GM23338 (cell line): ENCODE data around the gene WNT2.

ENCODE experiments used
- CREB1 ChIP-seq: fragments of 250-450 bp; sonication (Bioruptor Pico); IDR thresholded peaks from 2 replicates; pipeline ENCODE4 v1.5.0; 2020; ENCODE audit warnings: low read depth, mild to moderate bottlenecking, moderate library complexity
- CTCF ChIP-seq, 2 experiments: fragments of 200-600 bp in 1 of 2; sonication (generic) in 1 of 2; conservative IDR thresholded peaks; 2 replicates each; pipeline versions ENCODE4 v1.5.1 to v1.6.1; 2016 to 2017; ENCODE audit warnings: antibody characterized with exemption in 2 of 2, low read depth in 2 of 2, mild to moderate bottlenecking in 2 of 2, moderate library complexity in 1 of 2
- ETS1 ChIP-seq: IDR thresholded peaks from 2 replicates; pipeline ENCODE4 v1.6.1; 2016; ENCODE audit warnings: antibody characterized with exemption
- EZH2 ChIP-seq: fragments of 200-600 bp; sonication (generic); IDR thresholded peaks from one replicate; pipeline ENCODE4 v1.8.0; 2017; ENCODE audit warnings: antibody characterized with exemption, mild to moderate bottlenecking, low read depth; ENCODE audit not compliant: unreplicated experiment
- EZH2phosphoT487 ChIP-seq: fragments of 200-600 bp; sonication (generic); IDR thresholded peaks from one replicate; pipeline ENCODE4 v1.8.1; 2018; ENCODE audit warnings: antibody characterized with exemption; ENCODE audit not compliant: unreplicated experiment
- JUNB ChIP-seq: IDR thresholded peaks from one replicate; pipeline ENCODE4 v1.6.1; 2016; ENCODE audit warnings: antibody characterized with exemption; ENCODE audit not compliant: unreplicated experiment
- NANOG ChIP-seq: IDR thresholded peaks from 2 replicates; pipeline ENCODE4 v1.6.1; 2016; ENCODE audit warnings: antibody characterized with exemption, borderline replicate concordance
- POLR2AphosphoS5 ChIP-seq: IDR thresholded peaks from 2 replicates; pipeline ENCODE4 v1.6.1; 2016; ENCODE audit warnings: antibody characterized with exemption, low read depth
- STAT1 ChIP-seq: IDR thresholded peaks from one replicate; pipeline ENCODE4 v1.6.1; 2016; ENCODE audit warnings: antibody characterized with exemption; ENCODE audit not compliant: unreplicated experiment
- ZNF114 ChIP-seq: fragments of 250-450 bp; sonication (Bioruptor Pico); IDR thresholded peaks from 2 replicates; pipeline ENCODE4 v1.5.0; 2020; ENCODE audit warnings: mild to moderate bottlenecking, moderate library complexity
- ZNF331 ChIP-seq: fragments of 250-450 bp; sonication (Bioruptor Pico); IDR thresholded peaks from 2 replicates; pipeline ENCODE4 v1.5.0; 2020; ENCODE audit warnings: low read depth, mild to moderate bottlenecking, moderate library complexity
- TF ChIP-seq, protein P1 (sequence below): IDR thresholded peaks from one replicate; pipeline ENCODE4 v1.6.1; 2018; ENCODE audit warnings: antibody characterized with exemption; ENCODE audit not compliant: unreplicated experiment
- TF ChIP-seq, protein P2 (sequence below): fragments of 250-450 bp; sonication (Bioruptor Pico); IDR thresholded peaks from 2 replicates; pipeline ENCODE4 v1.5.0; 2020; ENCODE audit warnings: mild to moderate bottlenecking, moderate library complexity

GRCh38 chr7:117278040-117278439, 44.8 kb downstream of the WNT2 start:
- TF ChIP-seq CTCF (conservative IDR thresholded peaks at IDR 0.05; ENCODE audit: low read depth in 2 of 2) (0 out of 4 replicates have a peak, but pooled peaks of 1 of the 2 experiments have one; percentile 6), JUNB (no peak), EZH2 (no peak), CREB1 (no peak), EZH2phosphoT487 (no peak), ZNF114 (CRISPR knock-in tag) (no peak), NANOG (no peak), ETS1 (no peak), POLR2AphosphoS5 (no peak), ZNF331 (no peak), STAT1 (no peak)
- TF ChIP-seq, protein P1, sequence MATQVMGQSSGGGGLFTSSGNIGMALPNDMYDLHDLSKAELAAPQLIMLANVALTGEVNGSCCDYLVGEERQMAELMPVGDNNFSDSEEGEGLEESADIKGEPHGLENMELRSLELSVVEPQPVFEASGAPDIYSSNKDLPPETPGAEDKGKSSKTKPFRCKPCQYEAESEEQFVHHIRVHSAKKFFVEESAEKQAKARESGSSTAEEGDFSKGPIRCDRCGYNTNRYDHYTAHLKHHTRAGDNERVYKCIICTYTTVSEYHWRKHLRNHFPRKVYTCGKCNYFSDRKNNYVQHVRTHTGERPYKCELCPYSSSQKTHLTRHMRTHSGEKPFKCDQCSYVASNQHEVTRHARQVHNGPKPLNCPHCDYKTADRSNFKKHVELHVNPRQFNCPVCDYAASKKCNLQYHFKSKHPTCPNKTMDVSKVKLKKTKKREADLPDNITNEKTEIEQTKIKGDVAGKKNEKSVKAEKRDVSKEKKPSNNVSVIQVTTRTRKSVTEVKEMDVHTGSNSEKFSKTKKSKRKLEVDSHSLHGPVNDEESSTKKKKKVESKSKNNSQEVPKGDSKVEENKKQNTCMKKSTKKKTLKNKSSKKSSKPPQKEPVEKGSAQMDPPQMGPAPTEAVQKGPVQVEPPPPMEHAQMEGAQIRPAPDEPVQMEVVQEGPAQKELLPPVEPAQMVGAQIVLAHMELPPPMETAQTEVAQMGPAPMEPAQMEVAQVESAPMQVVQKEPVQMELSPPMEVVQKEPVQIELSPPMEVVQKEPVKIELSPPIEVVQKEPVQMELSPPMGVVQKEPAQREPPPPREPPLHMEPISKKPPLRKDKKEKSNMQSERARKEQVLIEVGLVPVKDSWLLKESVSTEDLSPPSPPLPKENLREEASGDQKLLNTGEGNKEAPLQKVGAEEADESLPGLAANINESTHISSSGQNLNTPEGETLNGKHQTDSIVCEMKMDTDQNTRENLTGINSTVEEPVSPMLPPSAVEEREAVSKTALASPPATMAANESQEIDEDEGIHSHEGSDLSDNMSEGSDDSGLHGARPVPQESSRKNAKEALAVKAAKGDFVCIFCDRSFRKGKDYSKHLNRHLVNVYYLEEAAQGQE, result no peak
- TF ChIP-seq, protein P2, sequence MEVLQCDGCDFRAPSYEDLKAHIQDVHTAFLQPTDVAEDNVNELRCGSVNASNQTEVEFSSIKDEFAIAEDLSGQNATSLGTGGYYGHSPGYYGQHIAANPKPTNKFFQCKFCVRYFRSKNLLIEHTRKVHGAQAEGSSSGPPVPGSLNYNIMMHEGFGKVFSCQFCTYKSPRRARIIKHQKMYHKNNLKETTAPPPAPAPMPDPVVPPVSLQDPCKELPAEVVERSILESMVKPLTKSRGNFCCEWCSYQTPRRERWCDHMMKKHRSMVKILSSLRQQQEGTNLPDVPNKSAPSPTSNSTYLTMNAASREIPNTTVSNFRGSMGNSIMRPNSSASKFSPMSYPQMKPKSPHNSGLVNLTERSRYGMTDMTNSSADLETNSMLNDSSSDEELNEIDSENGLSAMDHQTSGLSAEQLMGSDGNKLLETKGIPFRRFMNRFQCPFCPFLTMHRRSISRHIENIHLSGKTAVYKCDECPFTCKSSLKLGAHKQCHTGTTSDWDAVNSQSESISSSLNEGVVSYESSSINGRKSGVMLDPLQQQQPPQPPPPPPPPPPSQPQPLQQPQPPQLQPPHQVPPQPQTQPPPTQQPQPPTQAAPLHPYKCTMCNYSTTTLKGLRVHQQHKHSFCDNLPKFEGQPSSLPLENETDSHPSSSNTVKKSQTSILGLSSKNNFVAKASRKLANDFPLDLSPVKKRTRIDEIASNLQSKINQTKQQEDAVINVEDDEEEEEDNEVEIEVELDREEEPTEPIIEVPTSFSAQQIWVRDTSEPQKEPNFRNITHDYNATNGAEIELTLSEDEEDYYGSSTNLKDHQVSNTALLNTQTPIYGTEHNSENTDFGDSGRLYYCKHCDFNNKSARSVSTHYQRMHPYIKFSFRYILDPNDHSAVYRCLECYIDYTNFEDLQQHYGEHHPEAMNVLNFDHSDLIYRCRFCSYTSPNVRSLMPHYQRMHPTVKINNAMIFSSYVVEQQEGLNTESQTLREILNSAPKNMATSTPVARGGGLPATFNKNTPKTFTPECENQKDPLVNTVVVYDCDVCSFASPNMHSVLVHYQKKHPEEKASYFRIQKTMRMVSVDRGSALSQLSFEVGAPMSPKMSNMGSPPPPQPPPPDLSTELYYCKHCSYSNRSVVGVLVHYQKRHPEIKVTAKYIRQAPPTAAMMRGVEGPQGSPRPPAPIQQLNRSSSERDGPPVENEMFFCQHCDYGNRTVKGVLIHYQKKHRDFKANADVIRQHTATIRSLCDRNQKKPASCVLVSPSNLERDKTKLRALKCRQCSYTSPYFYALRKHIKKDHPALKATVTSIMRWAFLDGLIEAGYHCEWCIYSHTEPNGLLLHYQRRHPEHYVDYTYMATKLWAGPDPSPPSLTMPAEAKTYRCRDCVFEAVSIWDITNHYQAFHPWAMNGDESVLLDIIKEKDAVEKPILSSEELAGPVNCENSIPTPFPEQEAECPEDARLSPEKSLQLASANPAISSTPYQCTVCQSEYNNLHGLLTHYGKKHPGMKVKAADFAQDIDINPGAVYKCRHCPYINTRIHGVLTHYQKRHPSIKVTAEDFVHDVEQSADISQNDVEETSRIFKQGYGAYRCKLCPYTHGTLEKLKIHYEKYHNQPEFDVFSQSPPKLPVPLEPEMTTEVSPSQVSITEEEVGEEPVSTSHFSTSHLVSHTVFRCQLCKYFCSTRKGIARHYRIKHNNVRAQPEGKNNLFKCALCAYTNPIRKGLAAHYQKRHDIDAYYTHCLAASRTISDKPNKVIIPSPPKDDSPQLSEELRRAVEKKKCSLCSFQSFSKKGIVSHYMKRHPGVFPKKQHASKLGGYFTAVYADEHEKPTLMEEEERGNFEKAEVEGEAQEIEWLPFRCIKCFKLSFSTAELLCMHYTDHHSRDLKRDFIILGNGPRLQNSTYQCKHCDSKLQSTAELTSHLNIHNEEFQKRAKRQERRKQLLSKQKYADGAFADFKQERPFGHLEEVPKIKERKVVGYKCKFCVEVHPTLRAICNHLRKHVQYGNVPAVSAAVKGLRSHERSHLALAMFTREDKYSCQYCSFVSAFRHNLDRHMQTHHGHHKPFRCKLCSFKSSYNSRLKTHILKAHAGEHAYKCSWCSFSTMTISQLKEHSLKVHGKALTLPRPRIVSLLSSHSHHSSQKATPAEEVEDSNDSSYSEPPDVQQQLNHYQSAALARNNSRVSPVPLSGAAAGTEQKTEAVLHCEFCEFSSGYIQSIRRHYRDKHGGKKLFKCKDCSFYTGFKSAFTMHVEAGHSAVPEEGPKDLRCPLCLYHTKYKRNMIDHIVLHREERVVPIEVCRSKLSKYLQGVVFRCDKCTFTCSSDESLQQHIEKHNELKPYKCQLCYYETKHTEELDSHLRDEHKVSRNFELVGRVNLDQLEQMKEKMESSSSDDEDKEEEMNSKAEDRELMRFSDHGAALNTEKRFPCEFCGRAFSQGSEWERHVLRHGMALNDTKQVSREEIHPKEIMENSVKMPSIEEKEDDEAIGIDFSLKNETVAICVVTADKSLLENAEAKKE (CRISPR knock-in tag), result no peak
